ENCODE results near the gene BRAP.
"Not testable (repeated sequence)": the region's sequence is repeated elsewhere in the genome, so short reads cannot be mapped to it uniquely, and the experiment has no call there.

Gene BRAP

DNA sequence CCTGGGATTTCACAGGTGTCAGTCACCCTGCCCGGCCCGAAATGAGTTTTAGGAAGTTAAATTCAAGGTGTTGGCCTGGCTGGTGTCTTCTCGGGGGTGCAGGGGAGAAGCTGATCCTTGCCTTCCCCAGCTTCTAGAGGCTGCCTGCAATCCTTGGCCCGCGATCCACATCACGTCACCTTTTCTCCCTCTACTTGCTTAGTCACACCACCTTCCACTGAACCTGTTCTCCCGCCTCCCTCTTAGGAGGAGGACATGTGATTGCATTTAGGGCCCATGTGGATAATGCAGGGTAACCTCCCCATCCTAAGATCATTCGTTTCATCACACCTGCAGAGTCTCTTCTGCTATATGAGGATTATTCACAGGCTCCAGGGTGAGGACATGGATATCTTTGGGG is 61.2 kb downstream of the BRAP start:
- in situ Hi-C loops (cut with MboI; ENCODE audit: low sequenced_read_pairs): no loop called here

- in situ Hi-C loops (cut with MboI; ENCODE audit: low sequenced_read_pairs): not testable (repeated sequence)
These were observed 67.9 kb downstream of the BRAP start for GRCh38 chr12:111617841-111618240.

GRCh38 chr12:111616177-111616623 is 69.6 kb downstream of the BRAP start:
- in situ Hi-C loops (cut with MboI; ENCODE audit: low sequenced_read_pairs): no loop called here

- in situ Hi-C loops (cut with MboI; ENCODE audit: low sequenced_read_pairs): no loop called here
These were observed 78.5 kb downstream of the BRAP start for GRCh38 chr12:111607239-111607638.

GRCh38 chr12:111606767-111607230 is 79.0 kb downstream of the BRAP start:
- in situ Hi-C loops (cut with MboI; ENCODE audit: low sequenced_read_pairs): no loop called here

DNA sequence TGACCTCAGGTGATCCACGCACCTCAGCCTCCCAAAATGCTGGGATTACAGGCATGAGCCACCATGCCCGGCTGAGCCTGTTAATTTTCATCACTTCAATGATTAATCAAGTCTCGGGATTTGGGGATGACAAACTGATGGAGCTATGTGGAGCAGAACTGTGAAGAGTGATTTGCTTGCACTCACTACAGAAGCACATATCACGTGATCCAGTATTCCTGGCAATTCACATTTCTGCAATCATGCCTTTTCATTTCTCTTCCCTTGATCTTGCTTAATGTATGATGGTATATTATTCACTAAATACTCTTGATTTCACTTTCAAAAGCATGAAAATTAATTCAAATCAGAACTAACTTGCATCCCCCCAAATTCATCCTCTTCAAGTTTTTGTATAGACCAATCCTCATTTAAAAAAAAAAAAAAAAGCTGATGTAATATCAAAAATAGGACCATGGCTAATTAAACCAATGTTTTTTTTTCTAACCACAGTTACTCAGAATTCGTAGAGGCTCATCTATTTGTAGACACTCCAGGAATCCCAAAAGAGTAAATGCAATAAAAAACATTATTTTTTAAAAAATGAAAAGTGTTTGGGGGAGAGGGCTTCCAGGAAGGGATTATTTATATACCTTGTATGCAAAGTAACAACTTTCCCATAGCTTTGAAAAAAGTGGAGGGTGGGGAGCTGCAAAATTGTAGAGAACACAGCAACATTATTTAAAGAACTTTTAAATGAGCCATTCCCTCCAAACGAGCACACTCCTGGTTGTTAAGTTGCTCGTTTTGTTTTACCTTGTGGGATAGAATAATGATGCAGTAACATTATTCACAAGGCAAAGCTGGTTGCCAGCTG is 79.6 kb downstream of the BRAP start:
- in situ Hi-C loops (cut with MboI; ENCODE audit: low sequenced_read_pairs): no loop called here

GRCh38 chr12:111602857-111603256 is 82.9 kb downstream of the BRAP start:
- in situ Hi-C loops (cut with MboI; ENCODE audit: low sequenced_read_pairs): not testable (repeated sequence)

DNA sequence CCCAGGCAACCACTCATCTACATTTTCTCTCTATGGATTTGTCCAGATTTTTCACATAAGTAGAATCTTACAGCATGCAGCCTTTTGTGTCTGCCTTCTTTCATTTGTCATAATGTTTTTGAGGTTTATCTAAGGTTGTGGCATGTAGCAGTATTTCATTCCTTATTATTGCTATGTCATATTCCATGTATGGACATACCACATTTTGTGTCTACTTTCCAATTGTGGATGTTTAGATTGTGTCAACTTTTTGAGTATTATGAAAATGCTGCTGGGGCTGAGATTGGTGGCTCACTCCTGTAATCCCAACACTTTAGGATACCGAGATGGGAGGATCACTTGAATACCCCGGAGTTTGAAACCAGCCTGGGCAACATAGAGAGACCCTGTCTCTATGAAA is 83.4 kb downstream of the BRAP start:
- in situ Hi-C loops (cut with MboI; ENCODE audit: low sequenced_read_pairs): no loop called here

- in situ Hi-C loops (cut with MboI; ENCODE audit: low sequenced_read_pairs): not testable (repeated sequence)
These were observed 84.8 kb downstream of the BRAP start for GRCh38 chr12:111600986-111601385.

DNA sequence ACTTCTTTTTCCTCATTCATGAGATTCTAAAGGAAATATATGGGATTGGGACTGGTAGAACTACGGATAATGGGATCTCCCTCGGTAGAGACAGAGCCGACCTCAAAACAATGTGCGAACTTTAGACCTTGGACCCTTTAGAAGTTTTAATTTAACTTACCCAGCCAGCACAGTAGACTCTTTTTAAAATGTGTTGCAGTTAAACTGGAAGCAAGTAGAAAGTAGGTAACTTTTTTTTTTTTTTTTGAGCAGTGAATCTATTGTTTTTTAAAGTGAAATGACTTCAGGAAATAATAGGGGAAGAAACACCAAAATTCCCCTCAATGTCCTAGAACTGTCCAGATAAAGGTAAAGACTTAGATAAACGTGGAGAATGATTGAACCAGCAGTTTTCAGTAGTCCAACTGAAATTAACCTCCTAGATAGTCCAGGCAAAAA is 85.5 kb downstream of the BRAP start:
- in situ Hi-C loops (cut with MboI; ENCODE audit: low sequenced_read_pairs): no loop called here

DNA sequence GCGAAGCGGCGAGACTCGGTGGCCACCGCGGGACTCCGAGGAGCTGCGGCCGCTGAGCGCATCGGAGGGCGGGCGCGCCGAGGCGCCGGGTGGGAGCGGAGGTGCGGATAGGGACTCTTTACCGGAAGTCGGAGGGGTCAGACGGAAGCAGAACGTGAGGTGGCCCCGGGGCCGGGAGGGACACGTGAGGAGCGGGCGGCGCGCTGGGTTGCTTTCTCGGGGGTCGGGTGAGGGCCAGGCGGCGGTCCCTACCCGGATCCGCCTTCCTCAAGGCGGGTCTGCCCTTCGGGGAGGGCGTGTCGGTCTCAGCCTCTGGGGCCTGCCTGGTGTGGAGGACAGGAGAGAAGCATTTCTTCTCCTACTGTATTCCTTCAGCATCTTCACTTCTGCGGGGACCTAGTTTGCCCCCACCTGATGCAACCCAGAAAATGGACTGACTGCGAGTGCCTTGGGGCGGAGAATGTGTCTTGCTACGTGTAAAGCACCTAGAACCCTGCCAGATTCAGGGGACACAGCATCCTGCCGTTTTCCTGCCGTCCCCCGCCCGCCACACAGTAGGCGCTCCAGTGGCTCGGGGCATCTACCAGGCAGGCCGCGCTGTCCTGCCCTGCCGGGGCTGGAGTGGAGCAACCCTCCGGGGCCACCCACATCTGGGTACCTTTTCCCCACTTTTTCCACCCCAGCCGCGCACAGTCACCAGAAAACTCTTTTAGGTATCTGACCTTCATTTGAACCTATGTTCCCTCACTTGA is 86.1 kb downstream of the BRAP start:
- in situ Hi-C loops (cut with MboI; ENCODE audit: low sequenced_read_pairs): no loop called here

DNA sequence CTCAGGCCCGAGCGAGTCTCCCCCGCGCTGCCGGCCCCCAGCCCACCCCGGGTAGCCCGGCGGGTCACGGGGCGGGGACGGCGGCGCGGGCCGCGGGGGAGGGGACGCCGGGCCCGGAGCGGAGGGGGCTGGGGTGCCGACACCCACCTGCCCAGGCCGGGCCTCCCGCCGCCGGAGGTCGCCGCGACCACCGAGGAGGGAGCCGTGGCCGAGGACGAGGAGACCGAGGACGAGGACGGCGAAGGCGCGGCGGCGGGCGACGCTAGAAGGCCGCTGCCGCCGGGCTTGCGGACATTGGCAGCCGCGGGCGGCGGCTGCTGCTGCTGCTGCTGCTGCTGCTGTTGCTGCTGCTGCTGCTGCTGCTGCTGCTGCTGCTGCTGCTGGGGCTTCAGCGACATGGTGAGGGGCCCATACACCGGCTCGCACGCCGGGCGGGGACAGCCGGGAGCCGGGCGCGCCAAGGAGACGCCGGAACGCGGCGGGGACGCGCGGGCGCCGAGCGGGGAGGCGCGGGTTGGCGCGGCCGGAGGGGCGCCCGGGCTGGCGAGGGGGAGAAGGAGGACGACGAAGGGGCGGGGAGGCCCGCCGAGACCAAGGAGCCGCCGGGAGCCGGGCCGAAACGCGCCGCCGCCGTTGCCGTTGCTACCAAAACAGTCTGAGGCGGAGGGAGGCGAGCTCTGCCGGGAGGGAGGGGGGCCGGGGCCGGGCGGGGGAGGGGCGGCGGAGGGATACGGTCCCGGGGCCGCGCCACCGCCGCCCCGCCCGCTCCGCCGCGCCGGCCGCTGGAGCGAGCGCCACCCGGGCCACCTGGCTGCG is 86.9 kb downstream of the BRAP start, which contains the start of gene ATXN2:
ATXN2 (minus strand) TSS at position 679 of the 816 bp plus-strand sequence; CDS start at position 398, 281 bp downstream.
- in situ Hi-C loops (cut with MboI; ENCODE audit: low sequenced_read_pairs): no loop called here

DNA sequence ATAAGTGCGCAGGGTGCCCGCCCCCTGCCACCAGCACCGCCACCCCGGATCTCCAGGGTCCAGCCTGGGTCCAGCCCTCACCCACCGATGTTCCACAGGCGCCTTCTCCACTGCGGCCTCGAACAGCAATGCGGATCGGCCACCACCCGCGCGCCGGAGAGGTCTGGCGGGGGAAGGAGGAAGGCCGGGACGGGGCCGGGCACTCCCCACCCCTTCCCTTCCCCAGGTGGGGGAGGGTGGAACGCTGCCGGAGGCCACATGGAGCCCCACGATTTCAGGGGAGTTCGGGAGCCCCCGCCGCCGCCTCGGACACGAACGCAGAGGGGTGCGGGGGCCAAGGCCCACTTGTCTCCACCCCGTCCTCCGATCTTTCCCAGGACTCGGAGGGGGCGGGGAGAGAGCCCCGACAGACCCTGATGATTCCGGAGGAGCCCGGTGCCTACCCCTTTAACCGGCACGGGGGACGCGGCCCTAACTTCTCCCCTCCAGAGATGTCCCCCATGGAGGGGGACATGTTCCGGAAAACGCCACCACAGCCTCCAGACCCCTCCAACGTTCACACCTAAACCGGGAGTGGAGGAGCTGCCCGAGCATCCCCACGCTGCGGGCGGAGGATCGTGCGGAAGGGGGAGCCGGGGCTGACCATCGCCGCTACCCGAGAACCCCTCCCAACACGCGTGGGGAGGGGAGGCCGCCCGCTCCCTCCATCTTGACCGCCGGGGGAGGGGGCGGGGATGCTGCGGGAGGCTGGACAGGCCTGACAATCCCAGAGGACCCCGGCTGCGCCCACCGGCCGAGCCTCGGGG is 87.7 kb downstream of the BRAP start:
- in situ Hi-C loops (cut with MboI; ENCODE audit: low sequenced_read_pairs): no loop called here

DNA sequence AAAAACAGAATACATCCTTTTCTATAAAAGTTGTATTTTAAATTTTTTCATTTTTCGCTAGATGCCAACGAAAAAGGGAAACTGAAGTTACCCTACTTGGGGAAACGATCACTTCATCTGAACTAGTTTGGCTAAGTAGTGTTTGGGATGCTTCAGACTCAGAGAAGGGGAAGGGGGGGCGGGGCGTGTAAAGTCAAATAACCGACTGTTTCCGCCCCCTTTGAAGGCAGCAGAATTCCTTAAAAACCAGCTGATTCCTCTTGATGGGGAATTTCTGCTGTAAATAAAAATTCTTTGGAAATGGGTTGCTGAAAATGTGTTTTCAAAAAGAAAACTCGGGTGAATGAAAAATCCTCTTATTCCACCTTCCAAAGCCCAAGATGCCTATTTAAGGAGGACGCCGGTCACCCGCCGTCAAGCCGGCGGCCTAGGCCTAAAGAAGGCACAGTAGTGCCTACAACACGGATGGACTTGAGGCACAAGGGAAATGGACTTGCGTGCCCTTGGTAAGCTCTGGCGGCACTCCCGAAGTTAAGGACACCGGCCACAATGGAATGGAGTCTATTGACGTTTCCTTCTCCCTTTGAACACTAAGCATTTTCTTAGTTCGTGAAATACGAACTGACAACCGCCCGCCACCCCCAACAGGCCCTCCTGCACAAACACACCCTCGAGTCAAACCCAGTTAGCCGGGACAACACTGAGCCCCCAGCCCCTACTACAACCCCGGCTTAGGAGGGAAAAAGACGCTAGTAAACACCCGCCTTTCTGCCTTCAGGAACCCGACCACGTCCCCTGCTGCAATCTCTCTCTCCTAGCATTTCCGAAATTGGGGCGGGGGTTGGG is 88.5 kb downstream of the BRAP start:
- in situ Hi-C loops (cut with MboI; ENCODE audit: low sequenced_read_pairs): no loop called here

DNA sequence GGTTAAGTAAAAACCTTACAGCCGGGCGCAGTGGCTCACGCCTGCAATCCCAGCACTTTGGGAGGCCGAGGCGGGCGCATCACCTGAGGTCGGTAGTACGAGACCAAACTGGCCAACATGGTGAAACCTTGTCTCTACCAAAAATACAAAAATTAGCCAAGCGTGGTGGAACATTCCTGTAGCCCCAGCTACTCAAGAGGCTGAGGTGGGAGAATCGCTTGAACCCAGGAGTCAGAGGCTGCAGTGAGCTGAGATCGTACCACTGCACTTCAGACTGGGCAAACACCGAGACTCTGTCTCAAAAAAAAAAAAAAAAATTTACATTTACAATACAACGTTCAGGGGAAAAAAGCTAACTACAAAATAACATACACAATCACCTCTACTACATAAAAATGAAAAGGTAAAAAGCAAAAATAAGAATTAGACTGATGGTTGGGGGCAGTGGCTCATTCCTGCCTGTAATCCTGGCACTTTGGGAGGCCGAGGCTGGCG is 90.4 kb downstream of the BRAP start:
- in situ Hi-C loops (cut with MboI; ENCODE audit: low sequenced_read_pairs): not testable (repeated sequence)
